ENCODE data around the gene RETN.

GRCh38 chr19:7625763-7626372 lies 43.0 kb upstream of the RETN start:
- TF ChIP-seq, protein P1, sequence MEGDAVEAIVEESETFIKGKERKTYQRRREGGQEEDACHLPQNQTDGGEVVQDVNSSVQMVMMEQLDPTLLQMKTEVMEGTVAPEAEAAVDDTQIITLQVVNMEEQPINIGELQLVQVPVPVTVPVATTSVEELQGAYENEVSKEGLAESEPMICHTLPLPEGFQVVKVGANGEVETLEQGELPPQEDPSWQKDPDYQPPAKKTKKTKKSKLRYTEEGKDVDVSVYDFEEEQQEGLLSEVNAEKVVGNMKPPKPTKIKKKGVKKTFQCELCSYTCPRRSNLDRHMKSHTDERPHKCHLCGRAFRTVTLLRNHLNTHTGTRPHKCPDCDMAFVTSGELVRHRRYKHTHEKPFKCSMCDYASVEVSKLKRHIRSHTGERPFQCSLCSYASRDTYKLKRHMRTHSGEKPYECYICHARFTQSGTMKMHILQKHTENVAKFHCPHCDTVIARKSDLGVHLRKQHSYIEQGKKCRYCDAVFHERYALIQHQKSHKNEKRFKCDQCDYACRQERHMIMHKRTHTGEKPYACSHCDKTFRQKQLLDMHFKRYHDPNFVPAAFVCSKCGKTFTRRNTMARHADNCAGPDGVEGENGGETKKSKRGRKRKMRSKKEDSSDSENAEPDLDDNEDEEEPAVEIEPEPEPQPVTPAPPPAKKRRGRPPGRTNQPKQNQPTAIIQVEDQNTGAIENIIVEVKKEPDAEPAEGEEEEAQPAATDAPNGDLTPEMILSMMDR (IDR thresholded peaks at IDR 0.05): no peak
- no peak for TF ChIP-seq POLR2AphosphoS5 (IDR thresholded peaks at IDR 0.05)

Data from breast epithelium (tissue), 3 donors.